ENCODE results near the gene ZGPAT. TPM values are rescaled to one million over a fixed set of nuclear protein-coding genes. Genes with fewer than 3 reads are reported as not detected.

ZGPAT gene
- total RNA-seq, 1 experiment from 2014 or later: 28.3 TPM

DNA sequence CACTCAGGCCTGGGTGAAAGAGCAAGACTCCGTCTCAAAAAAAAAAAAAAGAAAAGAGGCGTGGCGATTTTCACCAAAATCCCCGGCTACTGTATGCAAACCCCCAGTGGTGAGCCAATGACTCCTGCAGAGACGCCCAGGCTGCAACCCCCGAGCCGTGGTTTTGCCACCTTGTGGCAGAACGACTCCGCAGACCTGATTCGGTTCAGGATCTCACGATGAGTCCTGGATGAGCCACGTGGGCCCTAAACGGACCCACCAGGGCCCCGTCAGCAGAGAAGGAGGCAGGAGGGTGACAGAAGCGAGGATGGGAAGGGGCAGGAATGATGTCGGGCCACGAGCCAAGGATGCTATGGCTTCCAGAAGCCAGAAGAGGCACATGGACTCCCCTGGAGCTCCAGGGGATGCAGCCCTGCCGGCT is 74.2 kb downstream of the ZGPAT start:
- POLR2A ChIA-PET (ENCODE audit: low non-redundant PET): no interaction called here

DNA sequence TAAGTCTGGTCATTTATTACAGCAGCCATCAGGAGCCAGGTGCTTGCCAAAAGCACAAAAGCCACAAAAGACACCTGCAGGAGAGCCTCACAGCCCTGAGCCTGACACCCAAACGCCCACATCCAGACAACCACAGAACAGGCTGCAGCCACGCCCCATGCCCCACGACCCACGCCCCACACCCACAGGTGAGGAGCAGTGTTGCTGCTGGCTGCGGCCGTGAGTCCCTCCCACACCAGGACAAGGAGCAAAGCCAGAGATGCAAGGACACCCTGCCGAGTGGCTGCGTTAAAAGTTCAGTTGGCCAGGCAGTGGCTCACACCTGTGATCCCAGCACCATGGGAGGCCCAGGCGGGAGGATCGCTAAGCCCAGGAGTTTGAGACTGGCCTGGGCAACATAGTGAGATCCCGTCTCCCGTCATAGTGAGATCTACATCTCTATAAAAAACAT is 74.7 kb downstream of the ZGPAT start:
- BruUV-seq (replicated peaks): no TSS peak
- Histone ChIP-seq H3K27ac (ENCODE audit: low read depth, low read length, poor library complexity, severe bottlenecking) (no peak overlapping the region), H3K9me3 (ENCODE audit: low read depth, low read length, poor library complexity, severe bottlenecking) (no peaks in the 10 kb centered on the region), H3K27me3 (replicated peaks; ENCODE audit: insufficient read depth, low read depth, low read length, poor library complexity) (no peaks in the 10 kb centered on the region), H3K36me3 (ENCODE audit: insufficient read depth, low read length, poor library complexity, severe bottlenecking) (no peaks in the 10 kb centered on the region), H3K4me3 (ENCODE audit: low read depth, low read length, poor library complexity, severe bottlenecking) (no peak overlapping the region), H3K4me1 (ENCODE audit: insufficient read depth, low read length, poor library complexity, severe bottlenecking) (no peaks in the 10 kb centered on the region)
- ChIA-PET CTCF (no interaction called here), POLR2A (ENCODE audit: low non-redundant PET) (no interaction called here)
- intact Hi-C loops (cut with micrococcal nuclease; ENCODE audit: unreplicated experiment): no loop called here
- no peak for TF ChIP-seq EZH2 (IDR thresholded peaks at IDR 0.05; ENCODE audit: borderline replicate concordance, low read depth, low read length, poor library complexity, severe bottlenecking)
- TF ChIP-seq, protein P1, sequence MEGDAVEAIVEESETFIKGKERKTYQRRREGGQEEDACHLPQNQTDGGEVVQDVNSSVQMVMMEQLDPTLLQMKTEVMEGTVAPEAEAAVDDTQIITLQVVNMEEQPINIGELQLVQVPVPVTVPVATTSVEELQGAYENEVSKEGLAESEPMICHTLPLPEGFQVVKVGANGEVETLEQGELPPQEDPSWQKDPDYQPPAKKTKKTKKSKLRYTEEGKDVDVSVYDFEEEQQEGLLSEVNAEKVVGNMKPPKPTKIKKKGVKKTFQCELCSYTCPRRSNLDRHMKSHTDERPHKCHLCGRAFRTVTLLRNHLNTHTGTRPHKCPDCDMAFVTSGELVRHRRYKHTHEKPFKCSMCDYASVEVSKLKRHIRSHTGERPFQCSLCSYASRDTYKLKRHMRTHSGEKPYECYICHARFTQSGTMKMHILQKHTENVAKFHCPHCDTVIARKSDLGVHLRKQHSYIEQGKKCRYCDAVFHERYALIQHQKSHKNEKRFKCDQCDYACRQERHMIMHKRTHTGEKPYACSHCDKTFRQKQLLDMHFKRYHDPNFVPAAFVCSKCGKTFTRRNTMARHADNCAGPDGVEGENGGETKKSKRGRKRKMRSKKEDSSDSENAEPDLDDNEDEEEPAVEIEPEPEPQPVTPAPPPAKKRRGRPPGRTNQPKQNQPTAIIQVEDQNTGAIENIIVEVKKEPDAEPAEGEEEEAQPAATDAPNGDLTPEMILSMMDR (conservative IDR thresholded peaks at IDR 0.05; ENCODE audit: low read depth, low read length): no peak
- no peak for DNase-seq (ENCODE audit: low spot score)

More for the DNA sequence above, 74.2 kb downstream of the ZGPAT start:
- Histone ChIP-seq H3K27me3 (replicated peaks; ENCODE audit: insufficient read depth, low read depth, low read length, poor library complexity) (no peaks in the 10 kb centered on the region), H3K36me3 (ENCODE audit: insufficient read depth, low read length, poor library complexity, severe bottlenecking) (no peaks in the 10 kb centered on the region), H3K4me1 (ENCODE audit: insufficient read depth, low read length, poor library complexity, severe bottlenecking) (no peaks in the 10 kb centered on the region), H3K27ac (ENCODE audit: low read depth, low read length, poor library complexity, severe bottlenecking) (no peak overlapping the region), H3K4me3 (ENCODE audit: low read depth, low read length, poor library complexity, severe bottlenecking) (no peak overlapping the region), H3K9me3 (ENCODE audit: low read depth, low read length, poor library complexity, severe bottlenecking) (no peaks in the 10 kb centered on the region)
- TF ChIP-seq, protein P1 (conservative IDR thresholded peaks at IDR 0.05; ENCODE audit: low read depth, low read length): peak; percentile 29; the same call in 1 of the 2 replicates
- no peak for TF ChIP-seq EZH2 (IDR thresholded peaks at IDR 0.05; ENCODE audit: borderline replicate concordance, low read depth, low read length, poor library complexity, severe bottlenecking)
- BruUV-seq (replicated peaks): no TSS peak
- peak; percentile 39 for DNase-seq (ENCODE audit: low spot score)
- CTCF ChIA-PET: no interaction called here
- intact Hi-C loops (cut with micrococcal nuclease; ENCODE audit: unreplicated experiment): no loop called here

DNA sequence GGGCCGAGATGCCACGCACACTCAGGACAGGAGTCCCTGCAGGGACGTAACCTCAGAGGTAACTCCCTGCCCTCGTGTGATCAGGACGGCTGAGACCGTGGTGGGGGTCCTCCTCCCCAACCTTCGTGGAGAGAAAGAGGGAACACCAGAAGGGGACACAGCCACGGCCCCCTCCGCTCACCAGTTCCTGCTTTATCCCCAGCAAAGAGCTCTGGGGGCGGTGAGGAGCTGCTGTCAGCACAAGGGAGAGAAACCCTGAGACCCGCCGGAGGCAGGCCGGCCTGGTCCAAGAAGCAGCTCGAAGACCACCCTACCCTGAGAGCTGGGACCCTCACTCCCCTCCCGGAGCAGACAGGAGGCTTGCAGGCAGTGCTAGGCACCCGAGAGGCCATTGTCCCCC is 76.1 kb downstream of the ZGPAT start:
- H3K27ac ChIP-seq (ENCODE audit: low read depth, low read length, poor library complexity, severe bottlenecking): no peak overlapping the region
- CTCF ChIA-PET: no interaction called here
- no peaks in the 10 kb centered on the region for H3K9me3 ChIP-seq (ENCODE audit: low read depth, low read length, poor library complexity, severe bottlenecking)
- POLR2A ChIA-PET (ENCODE audit: low non-redundant PET): no interaction called here
- intact Hi-C loops (cut with micrococcal nuclease; ENCODE audit: unreplicated experiment): no loop called here
- BruUV-seq (replicated peaks): no TSS peak
- H3K4me3 ChIP-seq (ENCODE audit: low read depth, low read length, poor library complexity, severe bottlenecking): no peak overlapping the region
- no peak for DNase-seq (ENCODE audit: low spot score)
- H3K27me3 ChIP-seq (replicated peaks; ENCODE audit: insufficient read depth, low read depth, low read length, poor library complexity): no peaks in the 10 kb centered on the region
- no peaks in the 10 kb centered on the region for H3K36me3 ChIP-seq (ENCODE audit: insufficient read depth, low read length, poor library complexity, severe bottlenecking)
- TF ChIP-seq, protein P1 (conservative IDR thresholded peaks at IDR 0.05; ENCODE audit: low read depth, low read length): no peak
- no peak for TF ChIP-seq EZH2 (IDR thresholded peaks at IDR 0.05; ENCODE audit: borderline replicate concordance, low read depth, low read length, poor library complexity, severe bottlenecking)
- no peaks in the 10 kb centered on the region for H3K4me1 ChIP-seq (ENCODE audit: insufficient read depth, low read length, poor library complexity, severe bottlenecking)
